Aorta (tissue), 5 donors: ENCODE data around the gene SIRPB2. TPM values are rescaled to one million over a fixed set of nuclear protein-coding genes. Genes with fewer than 3 reads are reported as not detected.

Experiments
- ATAC-seq: fragments of 200-7000 bp; cut with Tn5 transposase; one replicate; pipeline ENCODE4 v1.9.1; 2022; ENCODE audit warnings: moderate library complexity; ENCODE audit not compliant: low FRiP score
- DNase-seq, 2 donors: peaks; one replicate each; pipeline ENCODE4 v3.0.0-alpha.2; 2020
- H3K27ac ChIP-seq, 2 donors: one replicate each; pipeline ENCODE4 v1.5.1; 2013; ENCODE audit warnings: low read length in 2 of 2, mild to moderate bottlenecking in 2 of 2, moderate library complexity in 2 of 2, control low read depth in 1 of 2, inconsistent platforms in 1 of 2, low read depth in 1 of 2
- H3K27me3 ChIP-seq, 2 donors: one replicate each; pipeline ENCODE4 v1.6.1; 2013; ENCODE audit warnings: control low read depth in 1 of 2, low read length in 1 of 2, mild to moderate bottlenecking in 1 of 2, moderate library complexity in 1 of 2; ENCODE audit not compliant: insufficient read depth in 2 of 2, control insufficient read depth in 1 of 2
- H3K36me3 ChIP-seq, 2 donors: one replicate each; pipeline ENCODE4 v1.6.1; 2013; ENCODE audit warnings: control low read depth in 1 of 2, low read length in 1 of 2, mild to moderate bottlenecking in 1 of 2; ENCODE audit not compliant: insufficient read depth in 2 of 2, control insufficient read depth in 1 of 2
- H3K4me1 ChIP-seq, 2 donors: one replicate each; pipeline ENCODE4 v1.6.1; 2013; ENCODE audit warnings: low read length in 2 of 2, control low read depth in 1 of 2, mild to moderate bottlenecking in 1 of 2, moderate library complexity in 1 of 2; ENCODE audit not compliant: insufficient read depth in 2 of 2, control insufficient read depth in 1 of 2
- H3K4me3 ChIP-seq, 2 donors: one replicate each; pipeline ENCODE4 v1.5.1; 2013; ENCODE audit warnings: low read length in 2 of 2, control low read depth in 1 of 2, mild to moderate bottlenecking in 1 of 2
- H3K9me3 ChIP-seq: one replicate; pipeline ENCODE4 v1.6.1; 2013; ENCODE audit warnings: mild to moderate bottlenecking, low read length; ENCODE audit not compliant: control insufficient read depth
- WGBS, 2 donors: extraction: QIAGEN DNeasy Blood & Tissue Kit; methylation state at CpG; one replicate each; pipeline ENCODE4 v1.1.7; 2013; 5-methylcytosine and 5-hydroxymethylcytosine counted together
- intact Hi-C, 2 donors: fragments of 100-400 bp; cut with DNase I; formaldehyde crosslinking; loops; one replicate each; pipeline versions ENCODE4 v1.14.2 to v1.15.0; 2022
- polyA plus RNA-seq, 2 donors: library from polyadenylated mRNA; stranded (reverse); fragments of 200-250 nt; gene quantifications; one replicate each; pipeline ENCODE4 v1.2.3, GENCODE V29; 2013
- total RNA-seq, 2 donors: library from RNA; stranded (reverse); fragmentation: NEBNext Ultra II Directional; extraction: Animal tissue kit (Norgen Biotek cat#: 25700); gene quantifications; one replicate each; pipeline ENCODE4 v1.2.1, GENCODE V29; 2021
- donor health status: healthy with polysubstance abuse.
- donor health status: Bipolar disorder and iron deficiency.
- donor health status: DM: no; HTN: no; CAD: no.
- donor health status: DM: no; HTN: no; CAD: no.
- donor health status: DM: yes; HTN: yes; CAD: no.

The SIRPB2 gene
- total and polyA plus RNA-seq, 4 donors: 1.00 to 27.3 (median 8.5) TPM

- 81 to 84% methylated on average over 3 of the region's 3 CpGs for WGBS, 2 donors
- peaks cover 0 to 3% of the 10 kb centered on the region in 2 donors for H3K4me1 ChIP-seq
- H3K27ac ChIP-seq: no peak overlapping the region
- peaks cover 3 to 6% of the 10 kb centered on the region in 2 donors for H3K36me3 ChIP-seq
- no peak overlapping the region for H3K4me3 ChIP-seq
- intact Hi-C loops: loop anchor here (2.0 to 10.0 kb wide), 3 partner anchors 68 to 642 kb away; partner anchors contain the start of genes SDCBP2 (in 1 of the 2) and STK35 (in 1 of the 2)
- H3K27me3 ChIP-seq: no peaks in the 10 kb centered on the region
- no peaks in the 10 kb centered on the region for H3K9me3 ChIP-seq
- ATAC-seq (no peak), DNase-seq (no peak)
Observed at GRCh38 chr20:1462834-1463233, 28.4 kb downstream of the SIRPB2 start.

DNA sequence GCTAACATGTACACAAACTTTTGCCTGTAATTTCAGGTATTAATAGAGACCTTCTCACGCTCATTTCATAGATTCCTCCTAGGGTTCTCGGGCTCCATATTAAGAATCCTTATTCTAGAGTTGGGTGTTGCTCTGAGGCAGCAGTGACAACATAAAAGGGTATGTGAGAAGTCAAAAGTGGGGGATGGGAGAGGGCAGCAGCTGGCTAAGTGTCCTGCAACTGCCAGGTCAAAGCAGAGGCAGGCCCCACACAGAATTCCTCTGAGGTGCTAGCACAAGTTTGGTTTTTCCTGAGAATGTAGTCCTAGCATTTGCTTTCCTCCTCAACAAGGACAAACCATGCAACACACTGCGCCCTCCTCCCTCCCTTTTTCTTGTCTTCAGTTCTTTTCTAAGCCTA lies 29.2 kb downstream of the SIRPB2 start:
- intact Hi-C loops: loop anchor here (2.0 to 10.0 kb wide), 3 partner anchors 67 to 643 kb away; partner anchors contain the start of genes SDCBP2 (in 1 of the 2) and STK35 (in 1 of the 2)
- 87 to 93% methylated on average over 3 of the region's 3 CpGs for WGBS, 2 donors

DNA sequence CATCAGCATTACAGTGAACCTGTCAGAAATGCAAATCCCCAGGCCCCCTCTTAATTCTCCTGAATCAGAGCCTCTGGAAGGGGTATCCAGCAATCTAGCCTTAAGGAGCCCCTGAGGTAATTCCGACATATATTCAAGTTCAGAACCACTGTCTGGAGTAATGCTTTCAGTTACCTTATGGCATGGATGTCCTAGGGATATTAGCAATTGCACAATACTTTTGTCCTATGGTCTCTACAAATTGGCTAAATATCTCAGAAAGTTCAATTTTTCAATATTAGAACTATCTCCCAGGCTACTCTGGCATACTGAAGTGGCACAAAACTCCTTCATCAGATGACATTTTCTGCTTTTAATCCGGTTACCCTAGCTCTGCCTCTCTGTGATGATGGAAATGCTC lies 30.9 kb downstream of the SIRPB2 start:
- ATAC-seq: no peak
- intact Hi-C loops: loop anchor here (5.0 to 10.0 kb wide), 2 partner anchors 133 to 645 kb away; partner anchors contain the start of genes SDCBP2 (in 1 of the 2) and STK35 (in 1 of the 2)
- Histone ChIP-seq H3K4me3 (no peak overlapping the region), H3K27ac (no peak overlapping the region), H3K36me3 (peaks cover 3 to 10% of the 10 kb centered on the region in 2 donors), H3K27me3 (no peaks in the 10 kb centered on the region), H3K9me3 (no peaks in the 10 kb centered on the region), H3K4me1 (no peaks in the 10 kb centered on the region)
- WGBS, 2 donors: 92 to 94% methylated on average over 2 of the region's 2 CpGs
- no peak for DNase-seq

More for the DNA sequence above, 29.2 kb downstream of the SIRPB2 start:
- no peak for ATAC-seq
- Histone ChIP-seq H3K36me3 (peaks cover 3 to 6% of the 10 kb centered on the region in 2 donors), H3K27me3 (no peaks in the 10 kb centered on the region), H3K4me1 (peaks cover 0 to 3% of the 10 kb centered on the region in 2 donors), H3K9me3 (no peaks in the 10 kb centered on the region), H3K27ac (no peak overlapping the region), H3K4me3 (no peak overlapping the region)
- DNase-seq: no peak

- H3K27ac ChIP-seq: no peak overlapping the region
- intact Hi-C loops: no loop called here
Observed at GRCh38 chr20:1457992-1458391, 33.2 kb downstream of the SIRPB2 start.

DNA sequence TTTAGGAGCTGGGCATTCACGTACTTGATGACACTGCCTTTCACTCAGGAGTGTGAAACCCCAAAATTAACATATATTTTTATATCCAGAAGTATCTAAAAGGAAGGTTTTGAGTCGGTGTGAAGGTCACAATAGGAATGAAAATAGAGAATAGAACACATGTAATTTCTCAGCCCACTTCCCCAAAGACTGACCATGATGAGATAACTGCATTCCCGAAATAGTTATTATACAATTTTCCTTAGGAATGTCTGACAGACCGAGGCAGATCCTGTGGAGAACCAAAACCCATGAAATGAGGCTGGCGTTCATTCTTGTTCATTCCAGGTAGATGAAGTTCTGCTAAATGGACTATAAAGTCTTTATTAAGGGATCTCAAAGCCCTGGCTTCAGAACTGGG lies 34.9 kb downstream of the SIRPB2 start:
- Histone ChIP-seq H3K27ac (no peak overlapping the region), H3K36me3 (peaks cover 12 to 34% of the 10 kb centered on the region in 2 donors), H3K27me3 (no peaks in the 10 kb centered on the region), H3K9me3 (no peaks in the 10 kb centered on the region), H3K4me1 (no peaks in the 10 kb centered on the region), H3K4me3 (no peak overlapping the region)
- no peak for ATAC-seq
- intact Hi-C loops: no loop called here
- no peak for DNase-seq
- WGBS, 2 donors: 23 to 34% methylated on average over 5 of the region's 5 CpGs

More at GRCh38 chr20:1457992-1458391, 33.2 kb downstream of the SIRPB2 start:
- Histone ChIP-seq H3K36me3 (peaks cover 5 to 21% of the 10 kb centered on the region in 2 donors), H3K4me3 (no peak overlapping the region), H3K4me1 (no peaks in the 10 kb centered on the region), H3K9me3 (no peaks in the 10 kb centered on the region), H3K27me3 (no peaks in the 10 kb centered on the region)
- no peak for ATAC-seq
- WGBS, 2 donors: 94 to 100% methylated on average over 2 of the region's 2 CpGs
- DNase-seq: no peak

DNA sequence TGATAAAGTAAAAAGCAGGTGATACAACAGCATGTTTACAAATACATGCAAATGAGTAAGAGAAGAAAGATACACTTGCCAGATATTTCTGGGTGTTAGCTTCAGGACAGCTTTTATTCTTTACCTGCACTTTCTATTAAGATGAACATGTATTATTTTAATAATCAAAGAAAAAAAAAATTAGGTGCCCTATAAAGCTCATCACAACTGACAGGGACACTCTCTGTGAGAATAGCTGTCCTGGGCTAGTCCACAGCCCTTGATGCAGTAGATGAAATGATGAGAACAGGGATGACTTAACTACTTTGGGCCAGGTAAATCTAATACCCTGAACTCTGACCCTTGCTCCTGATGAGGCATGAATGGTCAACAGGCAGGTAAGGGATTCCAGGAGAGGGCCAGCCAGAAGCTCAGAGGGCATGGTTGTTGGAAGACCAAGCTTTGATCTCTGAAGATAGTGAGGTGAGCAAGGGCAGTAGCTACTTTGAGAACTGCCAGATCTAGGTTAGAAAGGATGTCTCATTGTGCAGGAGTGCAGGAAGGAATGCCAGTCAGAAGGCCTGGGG lies 40.2 kb downstream of the SIRPB2 start:
- peaks cover 24 to 46% of the 10 kb centered on the region in 2 donors for H3K36me3 ChIP-seq
- no peak for ATAC-seq

DNA sequence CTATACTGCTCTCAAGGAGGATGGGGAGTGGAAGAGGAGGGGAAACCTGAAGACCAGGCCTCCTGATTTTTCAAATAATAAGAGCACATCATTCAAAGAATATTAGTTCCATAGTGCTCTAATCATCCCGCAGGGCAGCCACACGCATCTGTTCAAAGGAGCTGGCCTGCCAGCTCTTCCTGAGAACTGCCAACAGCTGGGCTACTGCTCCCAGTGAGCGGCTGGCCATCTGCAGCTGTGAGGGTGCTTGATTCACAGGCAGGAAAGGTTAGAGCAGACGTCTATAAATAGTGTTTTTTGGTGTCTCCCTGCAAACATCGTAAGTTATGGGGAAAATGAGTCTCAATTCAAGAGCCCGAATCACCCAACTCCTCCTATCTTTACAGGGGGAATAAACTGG lies 41.9 kb downstream of the SIRPB2 start:
- H3K36me3 ChIP-seq: peaks cover 28 to 44% of the 10 kb centered on the region in 2 donors
- no peak overlapping the region for H3K27ac ChIP-seq
- no peak overlapping the region for H3K4me3 ChIP-seq
- H3K9me3 ChIP-seq: no peaks in the 10 kb centered on the region
- 90% methylated on average over 6 of the region's 6 CpGs for WGBS, 2 donors
- ATAC-seq (no peak), DNase-seq (no peak)
- H3K4me1 ChIP-seq: no peaks in the 10 kb centered on the region
- H3K27me3 ChIP-seq: no peaks in the 10 kb centered on the region
- intact Hi-C loops: no loop called here

More for the DNA sequence above, 40.2 kb downstream of the SIRPB2 start:
- intact Hi-C loops: no loop called here
- Histone ChIP-seq H3K27ac (no peak overlapping the region), H3K4me1 (no peaks in the 10 kb centered on the region), H3K4me3 (no peak overlapping the region), H3K27me3 (no peaks in the 10 kb centered on the region), H3K9me3 (no peaks in the 10 kb centered on the region)
- DNase-seq: no peak

DNA sequence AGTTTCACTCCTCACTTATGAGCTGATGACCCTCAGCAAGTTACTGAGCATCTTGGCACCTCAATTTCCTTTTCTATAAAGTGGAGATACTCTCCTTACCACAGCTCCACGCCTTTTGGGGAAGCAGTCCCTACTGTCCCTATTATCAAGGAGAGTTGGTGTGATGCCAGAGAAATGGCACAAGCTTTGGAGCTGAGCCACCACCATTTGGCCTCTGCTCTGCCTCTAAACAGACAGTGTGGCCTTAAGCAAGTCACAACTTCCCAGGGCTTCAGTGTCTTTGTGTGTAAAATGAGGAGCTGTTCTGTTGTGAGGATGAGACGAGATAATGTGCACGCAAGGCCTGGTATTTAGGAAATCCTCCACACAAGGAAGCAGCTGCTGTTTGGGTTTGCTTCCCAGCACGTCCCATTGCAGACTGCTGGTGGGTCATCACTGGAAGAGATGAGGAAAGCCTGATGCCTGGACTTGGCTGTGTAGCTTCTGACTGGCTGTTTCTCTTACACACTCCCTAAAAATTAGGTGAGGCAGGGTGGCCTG lies 43.1 kb downstream of the SIRPB2 start:
- DNase-seq (no peak), ATAC-seq (no peak)
- 90% methylated on average over 4 of the region's 4 CpGs for WGBS, 2 donors
- peaks cover 27 to 44% of the 10 kb centered on the region in 2 donors for H3K36me3 ChIP-seq
- no peaks in the 10 kb centered on the region for H3K9me3 ChIP-seq
- no peaks in the 10 kb centered on the region for H3K4me1 ChIP-seq
- intact Hi-C loops: no loop called here
- H3K27ac ChIP-seq: no peak overlapping the region
- H3K27me3 ChIP-seq: no peaks in the 10 kb centered on the region
- no peak overlapping the region for H3K4me3 ChIP-seq

- Histone ChIP-seq H3K27me3 (no peaks in the 10 kb centered on the region), H3K4me3 (no peak overlapping the region), H3K9me3 (no peaks in the 10 kb centered on the region), H3K27ac (no peak overlapping the region), H3K36me3 (peaks cover 23 to 40% of the 10 kb centered on the region in 2 donors), H3K4me1 (no peaks in the 10 kb centered on the region)
- 96 to 100% methylated on average over 1 of the region's 1 CpG for WGBS, 2 donors
- no peak for ATAC-seq
- no peak for DNase-seq
- intact Hi-C loops: no loop called here
Observed at GRCh38 chr20:1446536-1446935, 44.7 kb downstream of the SIRPB2 start.
